Neural cell (in vitro differentiated cells): Measurements from ENCODE around the gene SPPL3. TPM values are rescaled to one million over a fixed set of nuclear protein-coding genes. Genes with fewer than 3 reads are reported as not detected.

ENCODE experiments used
- H2AFZ ChIP-seq: fragments of 200-600, 300-800 bp; sonication (generic), shearing (Covaris generic); 2 replicates; pipeline ENCODE4 v1.6.0; 2014; ENCODE audit warnings: low read depth, mild to moderate bottlenecking, antibody characterized with exemption, low read length, moderate library complexity
- H3F3A ChIP-seq: fragments of 200-600 bp; shearing (Covaris generic); 2 replicates; pipeline ENCODE4 v1.6.1; 2016; ENCODE audit warnings: mild to moderate bottlenecking, moderate library complexity, mixed read lengths, antibody characterized with exemption, low read length; ENCODE audit not compliant: insufficient read depth, poor library complexity, severe bottlenecking
- H3K27ac ChIP-seq: fragments of 200-600, 300-800 bp; sonication (generic), shearing (Covaris generic); 2 replicates; pipeline ENCODE4 v1.5.1; 2014; ENCODE audit warnings: mild to moderate bottlenecking, low read length, moderate library complexity
- H3K27me3 ChIP-seq: fragments of 300-800, 200-600 bp; sonication (generic), shearing (Covaris generic); 2 replicates; pipeline ENCODE4 v1.6.0; 2014; ENCODE audit warnings: mild to moderate bottlenecking, low read depth, low read length, moderate library complexity; ENCODE audit not compliant: insufficient read depth
- H3K36me3 ChIP-seq: fragments of 300-800, 200-600 bp; sonication (generic), shearing (Covaris generic); 2 replicates; pipeline ENCODE4 v1.5.1; 2014; ENCODE audit warnings: mild to moderate bottlenecking, antibody characterized with exemption, low read length, moderate library complexity; ENCODE audit not compliant: insufficient read depth
- H3K4me2 ChIP-seq: fragments of 300-800, 200-600 bp; sonication (generic), shearing (Covaris generic); 2 replicates; pipeline ENCODE4 v1.6.0; 2014; ENCODE audit warnings: mild to moderate bottlenecking, low read length
- H3K4me3 ChIP-seq: fragments of 300-800, 200-600 bp; sonication (generic), shearing (Covaris generic); 2 replicates; pipeline ENCODE4 v1.5.1; 2014; ENCODE audit warnings: mild to moderate bottlenecking, low read length, moderate library complexity
- H3K79me2 ChIP-seq: fragments of 200-600 bp; shearing (Covaris generic); replicated peaks from 2 replicates; pipeline ENCODE4 v1.6.0; 2014; ENCODE audit warnings: mild to moderate bottlenecking, low read length, moderate library complexity; ENCODE audit not compliant: insufficient read depth
- H3K9ac ChIP-seq: fragments of 300-800, 200-600 bp; sonication (generic), shearing (Covaris generic); 2 replicates; pipeline ENCODE4 v1.6.1; 2016; ENCODE audit warnings: mild to moderate bottlenecking, low read length, mixed read lengths
- H3K9me2 ChIP-seq: fragments of 200-600 bp; shearing (Covaris generic); 2 replicates; pipeline ENCODE4 v1.6.1; 2016; ENCODE audit warnings: mild to moderate bottlenecking, low read length, mixed read lengths; ENCODE audit not compliant: insufficient read depth
- H3K9me3 ChIP-seq: fragments of 200-600, 300-800 bp; sonication (generic), shearing (Covaris generic); 2 replicates; pipeline ENCODE4 v1.6.1; 2016; ENCODE audit warnings: mild to moderate bottlenecking, mixed run types, low read length, moderate library complexity, mixed read lengths
- H4K20me1 ChIP-seq: fragments of 200-600 bp; shearing (Covaris generic); 2 replicates; pipeline ENCODE4 v1.6.1; 2016; ENCODE audit warnings: mild to moderate bottlenecking, mixed run types; ENCODE audit not compliant: insufficient read depth
- EP300 ChIP-seq: fragments of 450-650 bp; conservative IDR thresholded peaks from 2 replicates; pipeline ENCODE4 v1.6.1; 2014; ENCODE audit warnings: antibody characterized with exemption, mild to moderate bottlenecking, moderate library complexity; ENCODE audit not compliant: poor library complexity, severe bottlenecking
- EZH2 ChIP-seq: fragments of 200-600, 300-800 bp; shearing (Covaris generic), sonication (generic); IDR thresholded peaks from 2 replicates; pipeline ENCODE4 v1.6.1; 2014; ENCODE audit warnings: antibody characterized with exemption, low read length, borderline replicate concordance, mild to moderate bottlenecking; ENCODE audit not compliant: insufficient read depth, poor library complexity, severe bottlenecking
- MXI1 ChIP-seq: fragments of 450-650 bp; conservative IDR thresholded peaks from 2 replicates; pipeline ENCODE4 v1.6.1; 2014; ENCODE audit warnings: antibody characterized with exemption, mild to moderate bottlenecking; ENCODE audit not compliant: poor library complexity, severe bottlenecking
- POLR2AphosphoS5 ChIP-seq: IDR thresholded peaks from 2 replicates; pipeline ENCODE4 v1.6.1; 2012
- RAD21 ChIP-seq: fragments of 450-650 bp; conservative IDR thresholded peaks from 2 replicates; pipeline ENCODE4 v1.6.1; 2014; ENCODE audit warnings: antibody characterized with exemption, mild to moderate bottlenecking, moderate library complexity
- REST ChIP-seq: IDR thresholded peaks from 2 replicates; pipeline ENCODE4 v1.6.1; 2012; ENCODE audit warnings: borderline replicate concordance
- SMC3 ChIP-seq: fragments of 450-650 bp; conservative IDR thresholded peaks from 2 replicates; pipeline ENCODE4 v1.6.1; 2014; ENCODE audit warnings: antibody characterized with exemption, mild to moderate bottlenecking, moderate library complexity; ENCODE audit not compliant: poor library complexity
- TAF1 ChIP-seq: IDR thresholded peaks from 2 replicates; pipeline ENCODE4 v1.6.1; 2012; ENCODE audit warnings: low read depth
- polyA plus RNA-seq: library from polyadenylated mRNA; depleted of rRNA; stranded (reverse); fragments of >200 nt; gene quantifications from 2 replicates; pipeline ENCODE4 v1.2.3, GENCODE V29; 2014
- TF ChIP-seq, protein P1 (sequence below): fragments of 450-650 bp; IDR thresholded peaks from 2 replicates; pipeline ENCODE4 v1.5.1; 2014; ENCODE audit warnings: antibody characterized with exemption, mild to moderate bottlenecking, moderate library complexity; ENCODE audit not compliant: poor library complexity, severe bottlenecking

Gene SPPL3
- polyA plus RNA-seq, 1 donor from 2014 or later = 21.3 TPM

DNA sequence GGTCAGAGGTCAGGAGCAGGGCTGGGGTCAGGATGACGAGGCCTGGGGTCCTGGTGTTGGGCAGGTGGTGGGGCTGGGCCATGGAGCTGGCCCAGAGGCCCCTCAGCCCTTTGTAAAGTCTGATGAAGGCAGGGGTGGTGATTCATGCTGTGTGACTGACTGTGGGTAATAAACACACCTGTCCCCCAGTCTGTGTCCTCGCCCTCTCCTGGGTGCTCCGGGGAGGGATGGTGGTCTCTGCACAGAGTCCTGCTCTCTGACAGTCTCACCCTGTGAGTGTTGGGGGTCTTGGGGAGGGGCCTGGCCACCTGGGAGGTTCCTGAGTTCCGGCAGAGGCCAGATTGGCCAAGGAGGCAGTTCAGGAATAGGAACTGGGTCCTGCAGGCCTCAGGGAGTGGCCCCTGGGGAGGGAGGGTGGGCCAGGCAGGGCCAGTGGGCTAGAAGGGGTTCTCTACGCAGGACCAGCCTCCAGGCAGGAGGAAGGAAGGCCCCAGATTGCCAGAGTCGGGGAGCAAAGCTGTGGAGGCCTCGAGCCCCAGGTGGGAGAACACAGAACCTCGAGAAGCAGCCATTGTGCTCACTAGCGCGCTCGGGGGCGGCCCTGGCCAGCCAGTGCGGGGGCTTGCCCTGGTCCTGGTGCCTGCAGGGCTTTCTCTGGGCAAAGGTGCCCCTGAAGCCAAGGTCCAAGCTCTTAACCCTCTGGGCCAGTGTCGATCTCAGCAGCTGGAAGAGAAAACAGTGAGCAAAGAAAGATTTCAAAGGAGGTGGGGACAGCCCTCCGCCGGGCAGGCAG, 164.1 kb downstream of the SPPL3 start:
- H3K9me2 ChIP-seq = no peaks in the 10 kb centered on the region
- H3K36me3 ChIP-seq = no peaks in the 10 kb centered on the region
- no peaks in the 10 kb centered on the region for H4K20me1 ChIP-seq
- H3K4me2 ChIP-seq = no peak overlapping the region
- no peak overlapping the region for H3K27ac ChIP-seq
- H2AFZ ChIP-seq = no peak overlapping the region
- H3K4me3 ChIP-seq = no peak overlapping the region
- H3K9ac ChIP-seq = no peak overlapping the region
- H3K79me2 ChIP-seq = no peaks in the 10 kb centered on the region
- no peaks in the 10 kb centered on the region for H3F3A ChIP-seq
- no peaks in the 10 kb centered on the region for H3K27me3 ChIP-seq
- TF ChIP-seq EZH2 (no peak), RAD21 (no peak), POLR2AphosphoS5 (no peak), SMC3 (no peak), MXI1 (no peak), TAF1 (no peak), EP300 (no peak), REST (no peak)
- TF ChIP-seq, protein P1, sequence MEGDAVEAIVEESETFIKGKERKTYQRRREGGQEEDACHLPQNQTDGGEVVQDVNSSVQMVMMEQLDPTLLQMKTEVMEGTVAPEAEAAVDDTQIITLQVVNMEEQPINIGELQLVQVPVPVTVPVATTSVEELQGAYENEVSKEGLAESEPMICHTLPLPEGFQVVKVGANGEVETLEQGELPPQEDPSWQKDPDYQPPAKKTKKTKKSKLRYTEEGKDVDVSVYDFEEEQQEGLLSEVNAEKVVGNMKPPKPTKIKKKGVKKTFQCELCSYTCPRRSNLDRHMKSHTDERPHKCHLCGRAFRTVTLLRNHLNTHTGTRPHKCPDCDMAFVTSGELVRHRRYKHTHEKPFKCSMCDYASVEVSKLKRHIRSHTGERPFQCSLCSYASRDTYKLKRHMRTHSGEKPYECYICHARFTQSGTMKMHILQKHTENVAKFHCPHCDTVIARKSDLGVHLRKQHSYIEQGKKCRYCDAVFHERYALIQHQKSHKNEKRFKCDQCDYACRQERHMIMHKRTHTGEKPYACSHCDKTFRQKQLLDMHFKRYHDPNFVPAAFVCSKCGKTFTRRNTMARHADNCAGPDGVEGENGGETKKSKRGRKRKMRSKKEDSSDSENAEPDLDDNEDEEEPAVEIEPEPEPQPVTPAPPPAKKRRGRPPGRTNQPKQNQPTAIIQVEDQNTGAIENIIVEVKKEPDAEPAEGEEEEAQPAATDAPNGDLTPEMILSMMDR = no peak
- no peaks in the 10 kb centered on the region for H3K9me3 ChIP-seq

DNA sequence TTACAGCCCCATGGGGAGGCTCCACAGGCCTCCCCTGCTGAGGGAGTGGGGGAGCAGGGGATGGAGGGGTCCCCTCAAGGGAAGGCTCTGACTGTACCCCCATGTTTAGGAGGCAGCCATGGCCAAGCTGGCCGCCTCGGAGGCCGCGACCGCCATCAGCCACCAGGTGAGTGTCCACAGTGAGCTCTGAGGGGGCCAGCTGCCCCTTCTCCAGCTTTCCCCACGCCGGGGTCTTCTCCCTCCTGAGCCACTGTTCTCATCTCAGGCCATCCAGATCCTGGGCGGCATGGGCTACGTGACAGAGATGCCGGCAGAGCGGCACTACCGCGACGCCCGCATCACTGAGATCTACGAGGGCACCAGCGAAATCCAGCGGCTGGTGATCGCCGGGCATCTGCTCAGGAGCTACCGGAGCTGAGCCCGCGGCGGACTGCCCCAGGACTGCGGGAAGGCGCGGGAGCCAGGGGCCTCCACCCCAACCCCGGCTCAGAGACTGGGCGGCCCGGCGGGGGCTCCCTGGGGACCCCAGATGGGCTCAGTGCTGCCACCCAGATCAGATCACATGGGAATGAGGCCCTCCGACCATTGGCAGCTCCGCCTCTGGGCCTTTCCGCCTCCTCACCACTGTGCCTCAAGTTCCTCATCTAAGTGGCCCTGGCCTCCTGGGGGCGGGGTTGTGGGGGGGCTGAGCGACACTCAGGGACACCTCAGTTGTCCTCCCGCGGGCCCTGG, 165.0 kb downstream of the SPPL3 start:
- H3K4me3 ChIP-seq = no peak overlapping the region
- no peaks in the 10 kb centered on the region for H3K36me3 ChIP-seq
- no peak overlapping the region for H2AFZ ChIP-seq
- no peaks in the 10 kb centered on the region for H3K27me3 ChIP-seq
- H3K9ac ChIP-seq = no peak overlapping the region
- no peak overlapping the region for H3K4me2 ChIP-seq
- TF ChIP-seq EZH2 = no peak
- no peak for TF ChIP-seq POLR2AphosphoS5
- no peak for TF ChIP-seq EP300
- TF ChIP-seq REST = no peak
- no peak for TF ChIP-seq RAD21
- TF ChIP-seq SMC3 = no peak
- no peak for TF ChIP-seq MXI1
- TF ChIP-seq TAF1 = no peak
- TF ChIP-seq, protein P1 = no peak
- H3K9me3 ChIP-seq = no peaks in the 10 kb centered on the region
- no peak overlapping the region for H3K27ac ChIP-seq
- no peaks in the 10 kb centered on the region for H3F3A ChIP-seq
- no peaks in the 10 kb centered on the region for H3K79me2 ChIP-seq
- H4K20me1 ChIP-seq = no peaks in the 10 kb centered on the region
- no peaks in the 10 kb centered on the region for H3K9me2 ChIP-seq
